Measurements from ENCODE around the gene SEC14L1. TPM values are rescaled to one million over a fixed set of nuclear protein-coding genes. Genes with fewer than 3 reads are reported as not detected.

Gene SEC14L1
- total and polyA plus RNA-seq, 4 donors, result 17.0 to 52.0 (median 26.8) TPM

- no peak for DNase-seq (ENCODE audit: low spot score)
- peaks cover 0 to 5% (median 1%) of the 10 kb centered on the region in 4 donors for H3K4me1 ChIP-seq (ENCODE audit: control insufficient read depth in 4 of 4, insufficient read depth in 4 of 4, low read length in 3 of 4)
- H3K27ac ChIP-seq (ENCODE audit: low read depth in 1 of 2, low read length in 2 of 2), result no peak overlapping the region
- H3K36me3 ChIP-seq (ENCODE audit: control insufficient read depth in 4 of 4, insufficient read depth in 3 of 4, low read depth in 1 of 4, low read length in 3 of 4), result no peaks in the 10 kb centered on the region
- no peak for TF ChIP-seq ZBTB33 (IDR thresholded peaks at IDR 0.05)
- no peak for TF ChIP-seq RAD21 (IDR thresholded peaks at IDR 0.05)
- no peak for TF ChIP-seq CTCF (IDR thresholded peaks at IDR 0.05; ENCODE audit: low read depth, low read length, missing input control)
- TF ChIP-seq MAX (IDR thresholded peaks at IDR 0.05), result no peak
- no peak for TF ChIP-seq FOXA1 (IDR thresholded peaks at IDR 0.05)
- no peak for TF ChIP-seq FOXA2 (IDR thresholded peaks at IDR 0.05)
- no peak for TF ChIP-seq JUND (IDR thresholded peaks at IDR 0.05)
- no peaks in the 10 kb centered on the region for H3K9me3 ChIP-seq (ENCODE audit: control insufficient read depth in 4 of 4, low read length in 3 of 4)
- H3K9ac ChIP-seq (ENCODE audit: low read depth in 1 of 2, low read length in 2 of 2), result no peak overlapping the region
- no peaks in the 10 kb centered on the region for H3K27me3 ChIP-seq (ENCODE audit: control insufficient read depth in 4 of 4, insufficient read depth in 4 of 4, low read length in 3 of 4)
- 84% methylated on average over 23 of the region's 23 CpGs for WGBS
- no peak overlapping the region for H3K4me3 ChIP-seq (ENCODE audit: low read depth in 1 of 3, low read length in 3 of 3)
These were observed 33.0 kb upstream of the SEC14L1 start for GRCh38 chr17:77107506-77108433.

GRCh38 chr17:77109159-77109759, 31.5 kb upstream of the SEC14L1 start:
- H3K9me3 ChIP-seq (ENCODE audit: control insufficient read depth in 4 of 4, low read length in 3 of 4), result no peaks in the 10 kb centered on the region
- no peak for TF ChIP-seq SP1 (IDR thresholded peaks at IDR 0.05)
- no peak for TF ChIP-seq RAD21 (IDR thresholded peaks at IDR 0.05)
- no peak for TF ChIP-seq NR2F2 (IDR thresholded peaks at IDR 0.05)
- no peak for TF ChIP-seq ATF3 (IDR thresholded peaks at IDR 0.05)
- no peak for DNase-seq (ENCODE audit: low spot score)
- 80% methylated on average over 6 of the region's 6 CpGs for WGBS
- no peak overlapping the region for H3K4me3 ChIP-seq (ENCODE audit: low read depth in 1 of 3, low read length in 3 of 3)
- no peaks in the 10 kb centered on the region for H3K36me3 ChIP-seq (ENCODE audit: control insufficient read depth in 4 of 4, insufficient read depth in 3 of 4, low read depth in 1 of 4, low read length in 3 of 4)
- peak overlapping the region in 1 of 2 donors; percentile 28 for H3K9ac ChIP-seq (ENCODE audit: low read depth in 1 of 2, low read length in 2 of 2)
- H3K27me3 ChIP-seq (ENCODE audit: control insufficient read depth in 4 of 4, insufficient read depth in 4 of 4, low read length in 3 of 4), result no peaks in the 10 kb centered on the region
- peaks cover 0 to 5% (median 1%) of the 10 kb centered on the region in 4 donors for H3K4me1 ChIP-seq (ENCODE audit: control insufficient read depth in 4 of 4, insufficient read depth in 4 of 4, low read length in 3 of 4)
- peak overlapping the region; percentile 39 to 40 for H3K27ac ChIP-seq (ENCODE audit: low read depth in 1 of 2, low read length in 2 of 2)

- Histone ChIP-seq H3K36me3 (ENCODE audit: control insufficient read depth in 4 of 4, insufficient read depth in 3 of 4, low read depth in 1 of 4, low read length in 3 of 4) (no peaks in the 10 kb centered on the region), H3K9ac (ENCODE audit: low read depth in 1 of 2, low read length in 2 of 2) (no peak overlapping the region), H3K4me3 (ENCODE audit: low read depth in 1 of 3, low read length in 3 of 3) (no peak overlapping the region), H3K27ac (ENCODE audit: low read depth in 1 of 2, low read length in 2 of 2) (peak overlapping the region in 1 of 2 donors; percentile 40), H3K27me3 (ENCODE audit: control insufficient read depth in 4 of 4, insufficient read depth in 4 of 4, low read length in 3 of 4) (no peaks in the 10 kb centered on the region), H3K4me1 (ENCODE audit: control insufficient read depth in 4 of 4, insufficient read depth in 4 of 4, low read length in 3 of 4) (peaks cover 0 to 5% (median 1%) of the 10 kb centered on the region in 4 donors), H3K9me3 (ENCODE audit: control insufficient read depth in 4 of 4, low read length in 3 of 4) (no peaks in the 10 kb centered on the region)
- TF ChIP-seq SP1 (IDR thresholded peaks at IDR 0.05) (peak; percentile 76), ATF3 (IDR thresholded peaks at IDR 0.05) (no peak), RAD21 (IDR thresholded peaks at IDR 0.05) (peak; percentile 30 to 34), RXRA (IDR thresholded peaks at IDR 0.05) (peak; percentile 55 to 57), TAF1 (conservative IDR thresholded peaks at IDR 0.05) (peak; percentile 22), FOXA1 (IDR thresholded peaks at IDR 0.05) (no peak), YY1 (IDR thresholded peaks at IDR 0.05) (no peak), MAX (IDR thresholded peaks at IDR 0.05) (peak; percentile 42), NR2F2 (IDR thresholded peaks at IDR 0.05) (peak; percentile 91)
- DNase-seq (ENCODE audit: low spot score), result no peak
- 65% methylated on average over 7 of the region's 7 CpGs for WGBS
These were observed 30.9 kb upstream of the SEC14L1 start for GRCh38 chr17:77109764-77110359.
